PC-9 (cell line): ENCODE data around the gene SLMAP.

ENCODE experiments used
- CTCF ChIP-seq: fragments of 200-600 bp; sonication (generic); conservative IDR thresholded peaks from 2 replicates; pipeline ENCODE4 v1.6.1; 2017; ENCODE audit warnings: mixed run types, antibody characterized with exemption, mild to moderate bottlenecking, moderate library complexity
- EZH2 ChIP-seq: fragments of 200-600 bp; sonication (generic); IDR thresholded peaks from 2 replicates; pipeline ENCODE4 v1.8.0; 2017; ENCODE audit warnings: antibody characterized with exemption, low read depth

DNA sequence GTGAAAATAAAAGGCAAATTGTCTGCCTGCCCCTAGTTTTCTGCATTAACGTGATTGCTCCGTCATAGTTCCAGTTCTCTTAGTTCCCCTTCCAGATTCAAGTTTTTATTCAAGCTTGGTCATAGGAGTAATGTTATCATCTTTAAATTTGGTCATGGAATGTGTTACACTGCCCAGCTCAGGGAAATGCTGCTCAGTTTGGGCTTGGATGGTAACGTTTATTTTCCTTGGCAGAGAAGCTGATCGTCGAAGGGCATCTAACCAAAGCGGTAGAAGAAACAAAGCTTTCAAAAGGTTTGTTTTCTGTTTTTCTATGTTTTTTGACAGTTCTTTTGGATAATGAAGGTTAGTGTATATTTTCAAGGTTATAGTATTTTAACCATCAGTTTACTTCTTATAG is 133.7 kb downstream of the SLMAP start:
- TF ChIP-seq CTCF (no peak), EZH2 (no peak)
